Tibial nerve (tissue), 4 donors: ENCODE data around the gene ANKRD1. TPM values are rescaled to one million over a fixed set of nuclear protein-coding genes. Genes with fewer than 3 reads are reported as not detected.

Source experiments
- DNase-seq, 2 donors: peaks; one replicate each; pipeline ENCODE4 v3.0.0-alpha.2; 2019; ENCODE audit warnings: low spot score in 2 of 2
- H3K27ac ChIP-seq, 4 donors: fragments of 200-600 bp; sonication (generic) in 3 of 4; one replicate each; pipeline ENCODE4 v1.5.1; 2017 to 2019; ENCODE audit warnings: mild to moderate bottlenecking in 1 of 4
- H3K27me3 ChIP-seq, 2 donors: fragments of 200-600 bp; sonication (generic) in 1 of 2; one replicate each; pipeline versions ENCODE4 v1.5.1 to v1.6.0; 2017 to 2019
- H3K36me3 ChIP-seq, 3 donors: fragments of 200-600 bp; sonication (generic); one replicate each; pipeline ENCODE4 v1.5.1; 2018 to 2019
- H3K4me1 ChIP-seq, 4 donors: fragments of 200-600 bp; sonication (generic) in 3 of 4; one replicate each; pipeline ENCODE4 v1.5.1; 2017 to 2019
- H3K4me3 ChIP-seq, 4 donors: fragments of 200-600 bp; sonication (generic) in 3 of 4; one replicate each; pipeline ENCODE4 v1.5.1; 2017 to 2019; ENCODE audit warnings: mild to moderate bottlenecking in 1 of 4, moderate library complexity in 1 of 4
- H3K9me3 ChIP-seq, 4 donors: fragments of 200-600 bp; sonication (generic) in 3 of 4; one replicate each; pipeline ENCODE4 v1.5.1; 2017 to 2019
- EP300 ChIP-seq, 2 donors: sonication (generic); formaldehyde crosslinking; IDR thresholded peaks; one replicate each; pipeline ENCODE4 v1.6.1; 2017; ENCODE audit warnings: antibody characterized with exemption in 2 of 2, mild to moderate bottlenecking in 1 of 2
- POLR2A ChIP-seq, 2 donors: fragments of 450-650 bp; IDR thresholded peaks; one replicate each; pipeline ENCODE4 v1.6.1; 2017; ENCODE audit warnings: antibody characterized with exemption in 2 of 2, mild to moderate bottlenecking in 2 of 2, moderate library complexity in 2 of 2
- WGBS, 2 donors: methylation state at CpG; one replicate each; pipeline ENCODE4 v1.1.5; 2018; 5-methylcytosine and 5-hydroxymethylcytosine counted together
- total RNA-seq, 4 donors: library from RNA; depleted of rRNA; stranded (reverse); fragments of >200 nt; gene quantifications; one replicate each; pipeline ENCODE4 v1.1.0, GENCODE V29; 2016
- TF ChIP-seq, protein P1 (sequence below), 5 experiments: fragments of 200-600 bp in 3 of 5; fragments of 450-650 bp in 2 of 5; sonication (generic) in 3 of 5; IDR thresholded peaks; one replicate each; pipeline ENCODE4 v1.5.1; 2016 to 2019; ENCODE audit warnings: antibody characterized with exemption in 5 of 5, mild to moderate bottlenecking in 3 of 5, moderate library complexity in 2 of 5

Gene ANKRD1
- total RNA-seq, 4 donors from 2014 or later = not detected

DNA sequence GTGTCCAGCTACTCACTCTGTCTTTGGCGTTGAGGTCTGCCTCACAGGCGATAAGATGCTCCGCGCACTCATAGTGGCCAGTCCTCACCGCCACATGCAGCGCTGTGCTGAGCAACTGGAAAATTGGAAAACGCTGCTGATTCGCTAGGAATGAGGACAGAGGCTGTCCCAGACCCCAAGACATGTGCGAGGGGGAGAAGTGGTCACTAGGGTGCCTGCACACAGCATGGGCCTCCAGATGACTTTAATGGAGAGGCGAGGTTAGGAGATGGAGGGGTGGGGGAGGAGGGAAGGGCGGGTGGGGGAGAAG, 5.2 kb downstream of the ANKRD1 start:
- no peak for DNase-seq
- no peaks in the 10 kb centered on the region for H3K36me3 ChIP-seq
- WGBS, 2 donors = 63 to 70% methylated on average over 11 of the region's 11 CpGs
- no peaks in the 10 kb centered on the region for H3K27me3 ChIP-seq
- no peak overlapping the region for H3K27ac ChIP-seq
- H3K4me1 ChIP-seq = peaks cover 0 to 4% (median 0%) of the 10 kb centered on the region in 4 donors
- H3K4me3 ChIP-seq = no peak overlapping the region
- TF ChIP-seq, protein P1, sequence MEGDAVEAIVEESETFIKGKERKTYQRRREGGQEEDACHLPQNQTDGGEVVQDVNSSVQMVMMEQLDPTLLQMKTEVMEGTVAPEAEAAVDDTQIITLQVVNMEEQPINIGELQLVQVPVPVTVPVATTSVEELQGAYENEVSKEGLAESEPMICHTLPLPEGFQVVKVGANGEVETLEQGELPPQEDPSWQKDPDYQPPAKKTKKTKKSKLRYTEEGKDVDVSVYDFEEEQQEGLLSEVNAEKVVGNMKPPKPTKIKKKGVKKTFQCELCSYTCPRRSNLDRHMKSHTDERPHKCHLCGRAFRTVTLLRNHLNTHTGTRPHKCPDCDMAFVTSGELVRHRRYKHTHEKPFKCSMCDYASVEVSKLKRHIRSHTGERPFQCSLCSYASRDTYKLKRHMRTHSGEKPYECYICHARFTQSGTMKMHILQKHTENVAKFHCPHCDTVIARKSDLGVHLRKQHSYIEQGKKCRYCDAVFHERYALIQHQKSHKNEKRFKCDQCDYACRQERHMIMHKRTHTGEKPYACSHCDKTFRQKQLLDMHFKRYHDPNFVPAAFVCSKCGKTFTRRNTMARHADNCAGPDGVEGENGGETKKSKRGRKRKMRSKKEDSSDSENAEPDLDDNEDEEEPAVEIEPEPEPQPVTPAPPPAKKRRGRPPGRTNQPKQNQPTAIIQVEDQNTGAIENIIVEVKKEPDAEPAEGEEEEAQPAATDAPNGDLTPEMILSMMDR (IDR thresholded peaks at IDR 0.05) = no peak
- TF ChIP-seq POLR2A (IDR thresholded peaks at IDR 0.05) (no peak), EP300 (IDR thresholded peaks at IDR 0.05) (no peak)
- no peaks in the 10 kb centered on the region for H3K9me3 ChIP-seq

GRCh38 chr10:90914992-90915765, 5.7 kb downstream of the ANKRD1 start:
- Histone ChIP-seq H3K4me1 (peaks cover 0 to 4% (median 0%) of the 10 kb centered on the region in 4 donors), H3K36me3 (no peaks in the 10 kb centered on the region), H3K4me3 (no peak overlapping the region), H3K27ac (no peak overlapping the region), H3K9me3 (no peaks in the 10 kb centered on the region), H3K27me3 (no peaks in the 10 kb centered on the region)
- WGBS, 2 donors = 72 to 77% methylated on average over 10 of the region's 10 CpGs
- TF ChIP-seq, protein P1 (IDR thresholded peaks at IDR 0.05) = no peak
- TF ChIP-seq POLR2A (IDR thresholded peaks at IDR 0.05) = no peak
- no peak for TF ChIP-seq EP300 (IDR thresholded peaks at IDR 0.05)
- DNase-seq = no peak

DNA sequence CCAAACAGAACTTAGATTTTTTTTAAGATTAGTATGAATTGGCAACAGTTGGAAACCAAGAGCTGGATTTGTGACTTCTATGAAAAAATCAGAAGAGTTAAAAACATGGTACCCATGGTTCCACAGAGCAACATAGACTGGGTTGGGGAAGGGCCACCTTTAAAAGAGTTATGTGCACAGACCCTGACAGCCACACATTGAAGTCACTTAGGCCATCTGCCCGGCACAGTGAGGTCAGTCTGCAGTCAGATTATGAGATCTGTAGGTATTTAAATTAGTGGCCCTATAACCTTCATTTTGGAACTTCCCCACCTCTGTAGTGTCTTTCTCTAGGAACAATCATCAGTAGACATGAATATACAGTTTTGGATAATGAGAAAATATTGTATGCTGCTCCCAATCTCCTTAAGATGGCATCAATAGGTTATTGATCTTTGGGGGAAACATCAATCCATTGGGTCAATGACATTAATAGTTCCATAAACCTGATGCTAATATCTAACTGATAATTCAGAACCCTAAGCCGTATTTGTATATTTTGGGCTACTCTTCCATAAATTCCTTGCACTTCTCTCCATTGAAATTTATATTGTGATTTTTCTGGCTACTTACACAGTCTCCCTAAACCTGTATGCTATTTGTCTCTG, 7.0 kb downstream of the ANKRD1 start:
- TF ChIP-seq POLR2A (IDR thresholded peaks at IDR 0.05) = no peak
- TF ChIP-seq, protein P1 (IDR thresholded peaks at IDR 0.05) = no peak
- TF ChIP-seq EP300 (IDR thresholded peaks at IDR 0.05) = no peak
- Histone ChIP-seq H3K4me3 (no peak overlapping the region), H3K36me3 (no peaks in the 10 kb centered on the region), H3K27ac (no peak overlapping the region), H3K9me3 (no peaks in the 10 kb centered on the region), H3K27me3 (no peaks in the 10 kb centered on the region), H3K4me1 (peaks cover 0 to 4% (median 0%) of the 10 kb centered on the region in 4 donors)
- WGBS, 2 donors = 86 to 93% methylated on average over 2 of the region's 2 CpGs
- DNase-seq = no peak

DNA sequence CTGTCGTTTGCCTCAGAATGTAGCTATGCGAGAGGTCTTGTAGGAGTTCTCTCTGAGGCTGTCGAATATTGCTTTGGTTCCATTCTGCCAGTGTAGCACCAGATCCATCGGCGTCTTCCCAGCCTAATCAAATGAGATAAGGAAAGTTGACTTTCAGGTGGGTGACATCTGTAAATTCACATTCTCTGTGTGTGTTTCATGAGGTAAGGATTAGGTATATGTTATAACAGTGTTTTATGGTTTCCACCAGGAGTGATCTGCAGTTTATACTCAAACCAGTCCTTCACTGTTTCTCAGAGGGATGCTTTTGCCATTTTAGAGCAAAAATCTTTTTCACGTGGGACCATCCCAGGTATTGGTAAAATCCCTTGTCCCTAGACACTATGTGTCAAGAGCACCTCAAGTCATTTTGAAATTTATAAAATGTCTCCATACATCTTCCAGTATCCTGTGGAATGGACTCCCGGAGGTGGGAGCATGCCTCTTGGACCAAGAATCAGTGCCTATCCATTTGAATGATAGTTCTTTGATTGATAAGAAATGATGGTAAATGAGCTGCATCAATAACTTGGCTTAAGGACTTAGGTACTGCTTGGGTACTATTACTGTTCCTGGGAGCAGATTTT, 7.9 kb downstream of the ANKRD1 start:
- 94 to 97% methylated on average over 7 of the region's 7 CpGs for WGBS, 2 donors
- Histone ChIP-seq H3K4me1 (peaks cover 0 to 4% (median 0%) of the 10 kb centered on the region in 4 donors), H3K27ac (no peak overlapping the region), H3K36me3 (peaks cover 0 to 3% (median 0%) of the 10 kb centered on the region in 3 donors), H3K27me3 (no peaks in the 10 kb centered on the region), H3K4me3 (no peak overlapping the region), H3K9me3 (no peaks in the 10 kb centered on the region)
- no peak for TF ChIP-seq POLR2A (IDR thresholded peaks at IDR 0.05)
- TF ChIP-seq, protein P1 (IDR thresholded peaks at IDR 0.05) = no peak
- no peak for TF ChIP-seq EP300 (IDR thresholded peaks at IDR 0.05)
- DNase-seq = no peak

DNA sequence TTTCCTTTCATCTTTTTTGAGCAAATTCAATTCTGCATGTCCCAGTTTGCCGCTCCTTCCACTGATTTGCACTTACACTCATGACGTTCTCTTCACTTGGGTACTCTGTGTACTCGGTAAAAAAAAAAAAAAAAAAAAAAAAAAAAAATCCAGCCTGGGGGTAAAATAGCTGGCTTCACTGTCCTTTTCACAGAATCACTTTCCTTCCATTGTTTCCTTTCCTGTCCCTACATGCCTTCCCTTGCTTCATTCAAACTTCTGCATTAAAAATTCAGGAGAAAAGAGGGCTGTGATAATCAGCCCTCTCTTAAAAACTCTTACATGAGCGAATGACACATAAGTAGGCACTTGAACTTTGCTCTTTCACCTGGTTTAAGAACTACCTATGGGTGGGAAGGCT, 8.7 kb downstream of the ANKRD1 start:
- Histone ChIP-seq H3K9me3 (no peaks in the 10 kb centered on the region), H3K27ac (no peak overlapping the region), H3K36me3 (peaks cover 0 to 11% (median 0%) of the 10 kb centered on the region in 3 donors), H3K27me3 (no peaks in the 10 kb centered on the region), H3K4me1 (peaks cover 0 to 4% (median 0%) of the 10 kb centered on the region in 4 donors), H3K4me3 (no peak overlapping the region)
- no peak for TF ChIP-seq EP300 (IDR thresholded peaks at IDR 0.05)
- TF ChIP-seq, protein P1 (IDR thresholded peaks at IDR 0.05) = no peak
- no peak for TF ChIP-seq POLR2A (IDR thresholded peaks at IDR 0.05)
- DNase-seq = no peak
- WGBS, 2 donors = 63 to 65% methylated on average over 4 of the region's 4 CpGs
